ENCODE measurements around the gene HECW1. TPM values are rescaled to one million over a fixed set of nuclear protein-coding genes. Genes with fewer than 3 reads are reported as not detected.
"Not testable (repeated sequence)": the region's sequence is repeated elsewhere in the genome, so short reads cannot be mapped to it uniquely, and the experiment has no call there.

The HECW1 gene
- total RNA-seq, 1 experiment from 2014 or later = not detected

GRCh38 chr7:43569424-43569823 is 457.0 kb downstream of the HECW1 start:
- no peak for DNase-seq (ENCODE audit: low read depth, low spot score)
- in situ Hi-C loops (cut with HindIII; ENCODE audit: low pct_unique_long_range_greater_than_20kb, low sequenced_read_pairs) = loop anchor here (10.0 kb wide), 1 partner anchor 75 kb away; no protein-coding TSS in a partner anchor

DNA sequence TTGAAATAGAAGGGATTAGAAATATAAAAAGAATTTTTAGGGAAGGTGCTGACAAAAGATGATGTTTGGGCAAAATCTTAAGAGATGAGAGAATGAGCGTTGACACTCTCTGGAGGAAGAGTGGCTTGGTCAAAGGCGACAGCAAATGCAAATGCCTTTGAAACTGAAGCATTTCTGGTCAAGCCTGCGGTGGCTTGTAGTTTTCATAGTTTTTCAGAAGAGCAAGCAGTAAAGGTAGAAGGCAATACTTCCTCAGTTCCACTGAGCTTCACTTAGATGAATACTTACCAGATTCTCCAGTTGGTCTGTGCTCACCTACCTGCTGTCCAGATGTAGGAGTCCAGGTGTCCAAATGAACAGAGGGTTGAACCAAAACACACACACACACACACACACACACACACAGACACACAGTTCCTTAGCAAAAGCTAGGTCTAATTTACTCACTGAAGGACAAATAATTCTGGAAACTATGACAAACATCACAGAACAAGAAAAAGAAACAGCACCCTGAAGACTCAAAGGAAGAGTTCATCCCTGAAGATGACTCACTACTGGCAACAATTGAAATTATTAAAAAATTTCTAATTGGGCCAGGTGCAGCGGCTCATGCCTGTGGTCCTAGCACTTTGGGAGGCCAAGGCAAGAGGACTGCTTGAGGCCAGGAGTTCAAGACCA is 458.4 kb downstream of the HECW1 start:
- in situ Hi-C loops (cut with HindIII; ENCODE audit: low pct_unique_long_range_greater_than_20kb, low sequenced_read_pairs) = no loop called here
- no peak for DNase-seq (ENCODE audit: low read depth, low spot score)

DNA sequence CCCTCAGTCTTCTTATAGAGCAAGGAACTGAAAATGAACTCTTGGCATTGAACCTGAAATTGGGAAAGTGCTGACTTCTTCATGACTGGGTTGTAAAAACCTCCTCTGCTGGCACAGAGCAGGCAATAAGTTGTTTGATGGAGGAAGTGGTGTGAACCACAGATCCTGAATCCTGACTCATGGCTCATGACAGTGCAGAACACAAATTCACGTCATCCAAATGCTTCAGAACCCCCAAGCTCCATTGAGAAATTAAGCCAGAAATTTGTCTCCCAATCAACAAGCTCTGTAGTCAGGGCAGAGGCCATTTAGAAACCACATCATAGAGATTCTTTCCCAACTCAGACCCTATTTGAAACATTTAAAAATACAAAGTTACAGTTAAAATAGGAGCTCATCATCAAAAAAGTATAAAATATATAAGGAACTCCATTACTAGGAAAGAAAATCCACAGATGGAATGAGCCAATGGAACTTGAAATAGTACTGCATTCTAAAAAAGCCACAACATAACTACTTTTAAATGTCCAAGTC is 460.1 kb downstream of the HECW1 start:
- in situ Hi-C loops (cut with HindIII; ENCODE audit: low pct_unique_long_range_greater_than_20kb, low sequenced_read_pairs) = no loop called here

GRCh38 chr7:43573832-43574231 is 461.4 kb downstream of the HECW1 start:
- DNase-seq (ENCODE audit: low read depth, low spot score); in situ Hi-C loops (cut with HindIII; ENCODE audit: low pct_unique_long_range_greater_than_20kb, low sequenced_read_pairs): not testable (repeated sequence)

More for the DNA sequence above, 460.1 kb downstream of the HECW1 start:
- DNase-seq (ENCODE audit: low read depth, low spot score) = peak; percentile 98

- no peak for DNase-seq (ENCODE audit: low read depth, low spot score)
- in situ Hi-C loops (cut with HindIII; ENCODE audit: low pct_unique_long_range_greater_than_20kb, low sequenced_read_pairs) = no loop called here
Measured at GRCh38 chr7:43575506-43575905, 463.1 kb downstream of the HECW1 start.

DNA sequence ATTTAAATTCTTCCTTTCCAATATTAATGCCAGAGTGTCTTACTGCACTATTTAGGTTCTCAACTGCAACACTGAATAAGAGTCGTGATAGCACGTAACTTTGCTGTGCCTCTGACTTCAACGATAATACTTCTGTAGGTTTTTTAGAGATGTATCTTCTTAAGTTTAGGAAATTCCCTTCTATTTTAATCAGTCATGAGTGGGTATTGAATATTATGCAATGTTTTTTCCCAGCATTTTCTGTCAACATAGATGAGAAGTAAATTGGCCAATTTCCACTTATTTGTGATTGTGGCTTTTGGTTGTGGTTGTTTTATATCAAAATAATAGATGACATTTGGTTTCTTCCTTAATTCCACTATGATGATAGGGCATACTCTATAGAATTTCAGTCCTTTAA is 463.8 kb downstream of the HECW1 start:
- DNase-seq (ENCODE audit: low read depth, low spot score) = no peak
- in situ Hi-C loops (cut with HindIII; ENCODE audit: low pct_unique_long_range_greater_than_20kb, low sequenced_read_pairs) = no loop called here

GRCh38 chr7:43577485-43577951 is 465.1 kb downstream of the HECW1 start:
- in situ Hi-C loops (cut with HindIII; ENCODE audit: low pct_unique_long_range_greater_than_20kb, low sequenced_read_pairs) = no loop called here
- no peak for DNase-seq (ENCODE audit: low read depth, low spot score)

GRCh38 chr7:43582503-43583423 is 470.3 kb downstream of the HECW1 start, which contains the start of gene STK17A:
TSS of gene STK17A (plus strand) at chr7:43583108. CDS start at chr7:43583244, 136 bp downstream.
- in situ Hi-C loops (cut with HindIII; ENCODE audit: low pct_unique_long_range_greater_than_20kb, low sequenced_read_pairs) = no loop called here
- peak; percentile 94 for DNase-seq (ENCODE audit: low read depth, low spot score)

GRCh38 chr7:43583424-43584194 is 471.2 kb downstream of the HECW1 start:
- in situ Hi-C loops (cut with HindIII; ENCODE audit: low pct_unique_long_range_greater_than_20kb, low sequenced_read_pairs) = no loop called here
- peak; percentile 50 for DNase-seq (ENCODE audit: low read depth, low spot score)

DNA sequence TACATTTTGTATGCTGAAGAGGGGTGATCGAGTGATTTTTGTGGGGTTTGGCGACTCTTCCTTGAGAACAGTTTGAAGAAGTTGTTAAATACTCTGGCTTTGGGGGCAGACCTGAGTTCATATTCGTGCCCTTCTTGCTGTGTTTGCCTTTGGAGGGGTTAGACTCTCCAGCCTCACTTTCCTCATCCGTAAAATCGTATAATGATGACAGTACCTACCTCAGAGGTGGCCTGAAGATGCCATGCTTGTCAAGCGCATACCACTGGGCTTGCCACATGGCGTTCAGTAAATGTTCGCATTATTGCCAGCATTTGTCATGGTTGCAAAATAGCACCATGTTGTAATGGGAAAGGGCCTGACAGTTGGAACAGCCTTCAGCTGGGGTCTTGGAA is 471.7 kb downstream of the HECW1 start:
- in situ Hi-C loops (cut with HindIII; ENCODE audit: low pct_unique_long_range_greater_than_20kb, low sequenced_read_pairs) = no loop called here

DNA sequence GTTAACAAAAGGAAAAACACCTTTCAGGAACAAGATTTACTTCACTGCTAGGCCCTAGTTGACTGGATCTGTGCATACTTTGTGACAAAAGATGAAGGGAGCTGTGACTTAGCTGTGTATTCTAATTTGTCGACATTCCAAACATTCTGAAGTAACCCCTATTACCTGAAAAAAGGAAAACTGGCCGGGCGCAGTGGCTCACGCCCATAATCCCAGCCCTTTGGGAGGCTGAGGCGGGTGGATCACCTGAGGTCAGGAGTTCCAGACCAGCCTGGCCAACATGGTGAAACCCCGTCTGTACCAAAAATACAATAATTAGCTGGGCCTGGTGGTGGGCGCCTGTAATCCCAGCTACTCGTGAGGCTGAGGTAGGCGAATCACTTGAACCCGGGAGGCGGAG is 472.3 kb downstream of the HECW1 start:
- DNase-seq (ENCODE audit: low read depth, low spot score); in situ Hi-C loops (cut with HindIII; ENCODE audit: low pct_unique_long_range_greater_than_20kb, low sequenced_read_pairs): not testable (repeated sequence)

More for the DNA sequence above, 471.7 kb downstream of the HECW1 start:
- peak; percentile 60 for DNase-seq (ENCODE audit: low read depth, low spot score)

GRCh38 chr7:43585562-43585961 is 473.1 kb downstream of the HECW1 start:
- in situ Hi-C loops (cut with HindIII; ENCODE audit: low pct_unique_long_range_greater_than_20kb, low sequenced_read_pairs) = no loop called here

GRCh38 chr7:43586251-43586900 is 473.9 kb downstream of the HECW1 start:
- in situ Hi-C loops (cut with HindIII; ENCODE audit: low pct_unique_long_range_greater_than_20kb, low sequenced_read_pairs) = no loop called here
- peak; percentile 51 for DNase-seq (ENCODE audit: low read depth, low spot score)

More at GRCh38 chr7:43585562-43585961, 473.1 kb downstream of the HECW1 start:
- peak; percentile 33 for DNase-seq (ENCODE audit: low read depth, low spot score)

DNA sequence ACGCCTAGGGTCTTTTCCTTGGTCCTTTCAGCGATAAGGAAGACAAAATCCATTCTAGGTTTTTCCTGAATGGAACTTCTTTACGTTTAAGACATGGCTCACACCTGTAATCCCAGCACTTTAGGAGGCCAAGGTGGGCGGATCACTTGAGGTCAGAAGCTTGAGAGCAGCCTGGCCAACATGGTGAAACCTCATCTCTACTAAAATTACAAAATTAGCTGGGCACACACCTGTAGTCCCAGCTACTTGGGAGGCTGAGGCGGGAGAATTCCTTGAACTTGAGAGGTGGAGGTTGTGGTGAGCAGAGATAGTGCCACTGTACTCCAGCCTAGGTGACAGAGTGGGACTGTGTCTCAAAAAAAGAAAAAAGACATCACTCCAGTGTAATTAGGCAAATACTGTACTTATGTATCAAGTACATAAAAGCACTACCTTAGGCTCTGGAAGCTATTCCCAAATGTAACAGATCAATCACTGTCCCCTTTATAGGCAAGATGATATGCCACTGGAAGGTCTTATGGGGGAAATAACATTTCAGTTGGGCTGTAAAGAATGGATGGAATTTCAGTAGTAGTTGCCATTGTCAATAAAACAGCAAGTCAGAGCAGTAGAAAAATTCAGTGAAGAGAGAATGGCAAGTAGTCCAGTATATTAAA is 476.2 kb downstream of the HECW1 start:
- in situ Hi-C loops (cut with HindIII; ENCODE audit: low pct_unique_long_range_greater_than_20kb, low sequenced_read_pairs) = no loop called here

GRCh38 chr7:43589133-43589478 is 476.7 kb downstream of the HECW1 start:
- in situ Hi-C loops (cut with HindIII; ENCODE audit: low pct_unique_long_range_greater_than_20kb, low sequenced_read_pairs) = no loop called here
- no peak for DNase-seq (ENCODE audit: low read depth, low spot score)

More for the DNA sequence above, 476.2 kb downstream of the HECW1 start:
- DNase-seq (ENCODE audit: low read depth, low spot score) = no peak

DNA sequence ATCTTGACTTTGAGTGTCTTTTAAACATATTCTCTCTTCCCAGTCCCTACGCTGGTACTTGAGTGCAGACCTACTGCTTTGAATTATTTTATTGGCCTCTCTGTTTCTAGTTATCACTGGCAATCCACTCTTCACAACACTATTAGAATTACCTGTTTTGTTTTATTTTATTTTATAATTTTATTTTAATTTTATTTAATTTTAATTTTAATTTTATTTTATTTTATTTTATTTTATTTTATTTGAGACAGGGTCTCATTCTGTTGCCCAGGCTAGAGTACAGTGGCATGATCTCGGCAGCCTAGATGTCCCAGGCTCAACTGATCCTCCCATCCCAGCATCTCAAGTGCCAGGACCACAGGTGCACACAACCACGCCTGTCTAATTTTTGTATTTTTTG is 477.3 kb downstream of the HECW1 start:
- in situ Hi-C loops (cut with HindIII; ENCODE audit: low pct_unique_long_range_greater_than_20kb, low sequenced_read_pairs) = no loop called here
- DNase-seq (ENCODE audit: low read depth, low spot score) = no peak

Data from SK-MEL-5 (cell line).